BLaER1 treated with 17β-estradiol and CSF1 and Interleukin-3, amounts not matched to agents 10 nM and 100 nM (cell line): ENCODE measurements around the gene SOSTDC1.

ENCODE experiments used
- H3K27ac ChIP-seq, 11 experiments: shearing (Covaris generic); formaldehyde crosslinking; 2 replicates each; pipeline ENCODE4 v1.8.1; 2022
- H3K27me3 ChIP-seq, 11 experiments: shearing (Covaris generic); formaldehyde crosslinking; 2 replicates each; pipeline ENCODE4 v1.8.1; 2022
- H3K36me3 ChIP-seq, 11 experiments: shearing (Covaris generic); formaldehyde crosslinking; 2 replicates each; pipeline ENCODE4 v1.8.1; 2022
- H3K4me1 ChIP-seq, 10 experiments: shearing (Covaris generic); formaldehyde crosslinking; 2 replicates each; pipeline ENCODE4 v1.8.1; 2022
- H3K4me2 ChIP-seq, 11 experiments: shearing (Covaris generic); formaldehyde crosslinking; 2 replicates each; pipeline ENCODE4 v1.8.1; 2022
- H3K4me3 ChIP-seq, 10 experiments: shearing (Covaris generic); formaldehyde crosslinking; 2 replicates each; pipeline ENCODE4 v1.8.1; 2022
- H3K9ac ChIP-seq, 11 experiments: shearing (Covaris generic); formaldehyde crosslinking; 2 replicates each; pipeline ENCODE4 v1.8.1; 2022
- H3K9me3 ChIP-seq, 11 experiments: shearing (Covaris generic); formaldehyde crosslinking; replicated peaks in 1 of 11; 2 replicates each; pipeline ENCODE4 v1.8.1; 2022
- H4K20me1 ChIP-seq, 11 experiments: shearing (Covaris generic); formaldehyde crosslinking; 2 replicates each; pipeline ENCODE4 v1.8.1; 2022
- Cebpa-rat ChIP-seq, 11 experiments: shearing (Covaris generic); IDR thresholded peaks; 2 replicates each; pipeline ENCODE4 v1.8.1; 2022

SOSTDC1 gene

DNA sequence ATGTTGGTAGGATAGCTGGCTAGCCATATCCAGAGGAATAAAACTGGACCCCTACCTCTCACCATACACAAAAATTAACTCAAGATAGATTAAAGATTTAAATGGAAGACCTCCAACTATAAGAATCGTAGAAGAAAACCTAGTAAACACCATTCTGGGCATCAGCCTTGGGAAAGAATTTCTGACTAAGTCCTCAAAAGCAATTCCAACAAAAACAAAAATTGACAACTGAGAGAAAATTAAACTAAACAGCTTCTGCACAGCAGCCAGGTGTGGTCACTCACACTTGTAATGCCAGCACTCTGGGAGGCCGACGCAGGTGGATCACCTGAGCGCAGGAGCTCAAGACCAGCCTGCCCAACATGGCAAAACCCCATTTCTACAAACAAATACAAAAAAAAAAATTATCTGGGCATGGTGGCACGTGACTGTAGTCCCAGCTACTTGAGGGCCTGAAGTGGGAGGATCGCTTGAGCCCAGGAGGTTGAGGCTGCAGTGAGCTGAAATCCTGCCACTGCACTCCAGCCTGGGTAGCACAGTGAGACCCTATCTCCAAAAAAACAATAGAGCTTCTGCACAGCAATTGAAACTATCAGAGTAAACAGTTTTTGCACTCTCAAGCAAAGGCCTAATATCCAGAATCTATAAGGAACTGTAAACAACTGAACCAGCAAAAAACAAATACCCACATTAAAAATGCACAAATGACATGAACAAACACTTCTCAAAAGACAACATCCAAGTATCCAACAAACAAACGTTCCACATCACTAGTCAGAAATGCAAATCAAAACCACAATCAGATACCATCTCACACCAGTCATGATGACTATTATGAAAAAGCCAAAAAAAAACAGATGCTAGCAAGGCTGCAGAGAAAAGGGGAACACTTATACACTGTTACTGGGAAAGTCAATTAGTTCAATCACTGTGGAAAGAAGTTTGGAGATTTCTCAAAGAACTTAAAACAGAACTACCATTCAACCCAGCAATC is 49.0 kb downstream of the SOSTDC1 start:
- Histone ChIP-seq H3K27ac (peak overlapping the region in 9 of 11 experiments; percentile 14 to 81 (median 56); a peak in 14 of 22 replicates), H3K9ac (peak overlapping the region in 2 of 11 experiments; percentile 21 to 59; a peak in 3 of 22 replicates), H3K4me3 (no peak overlapping the region), H4K20me1 (no peaks in the 10 kb centered on the region), H3K4me1 (peaks cover 20 to 40% (median 26%) of the 10 kb centered on the region in 10 experiments; a peak in 19 of 20 replicates), H3K27me3 (peaks cover 0 to 50% (median 0%) of the 10 kb centered on the region in 11 experiments; a peak in 6 of 22 replicates), H3K36me3 (no peaks in the 10 kb centered on the region), H3K9me3 (peaks cover 0 to 6% (median 0%) of the 10 kb centered on the region in 11 experiments; a peak in 2 of 22 replicates), H3K4me2 (peak overlapping the region; percentile 7 to 79 (median 40); a peak in 16 of 22 replicates)
- no peak for TF ChIP-seq Cebpa-rat (IDR thresholded peaks at IDR 0.05)

DNA sequence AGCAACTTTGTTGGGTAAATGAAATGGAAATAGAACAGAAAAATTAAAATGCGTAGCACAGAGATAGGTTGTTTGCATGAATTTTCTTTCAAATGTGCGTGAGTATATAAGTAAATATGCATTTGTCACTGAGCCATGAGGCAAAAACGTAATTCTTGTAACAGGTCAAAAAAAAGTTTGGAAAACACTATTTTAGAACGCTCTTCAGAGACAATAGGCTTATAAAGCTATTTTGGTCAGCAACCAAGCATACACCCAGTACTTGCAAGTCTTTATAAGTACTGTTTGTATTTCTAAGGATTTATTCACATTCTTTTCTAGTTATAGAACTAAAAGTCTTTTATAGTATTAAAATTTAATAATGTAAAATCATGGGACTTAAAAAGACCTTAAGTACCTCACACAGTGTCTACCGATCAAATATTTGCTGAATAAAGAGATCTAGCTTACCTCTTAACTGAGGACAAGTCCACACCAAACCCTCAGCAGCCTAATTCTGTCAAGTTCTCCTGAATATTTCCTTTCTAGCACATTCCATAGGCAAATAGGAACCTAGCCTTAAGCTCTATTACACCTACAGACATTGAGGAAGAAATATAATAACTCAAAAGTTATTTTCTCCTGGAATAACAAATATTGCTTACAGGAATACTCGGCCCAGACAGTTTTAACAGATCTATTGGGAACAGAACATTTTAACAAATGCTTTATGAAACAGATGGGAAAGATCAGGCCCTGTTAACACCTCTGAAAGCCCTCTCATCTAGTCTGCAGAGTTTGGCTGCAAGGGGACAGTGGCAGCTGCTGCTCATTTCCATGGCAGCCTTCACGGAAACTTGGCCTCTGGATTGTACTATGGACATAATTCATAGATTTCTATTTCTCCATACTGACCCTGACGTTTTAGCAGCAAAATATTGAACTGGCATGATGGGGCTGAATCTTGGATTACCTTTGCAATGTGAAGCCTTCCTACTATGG is 53.0 kb downstream of the SOSTDC1 start:
- Histone ChIP-seq H3K27me3 (peaks cover 0 to 87% (median 0%) of the 10 kb centered on the region in 11 experiments; a peak in 6 of 22 replicates), H3K36me3 (no peaks in the 10 kb centered on the region)
- TF ChIP-seq Cebpa-rat (IDR thresholded peaks at IDR 0.05): no peak

More for the DNA sequence above, 53.0 kb downstream of the SOSTDC1 start:
- Histone ChIP-seq H3K4me2 (no peak overlapping the region), H3K9me3 (no peaks in the 10 kb centered on the region), H3K27ac (no peak overlapping the region), H3K4me3 (no peak overlapping the region), H4K20me1 (no peaks in the 10 kb centered on the region), H3K4me1 (peaks cover 7 to 18% (median 13%) of the 10 kb centered on the region in 10 experiments; a peak in 18 of 20 replicates), H3K9ac (no peak overlapping the region)
